HepG2 (cell line): ENCODE measurements around the gene METTL16. TPM values are rescaled to one million over a fixed set of nuclear protein-coding genes. Genes with fewer than 3 reads are reported as not detected.

ENCODE experiments used
- AHR ChIP-seq: IDR thresholded peaks from 2 replicates; pipeline ENCODE4 v1.6.1; 2018; ENCODE audit warnings: missing genetic modification reagents, missing compliant biosample characterization
- BORCS8-MEF2B ChIP-seq: sonication (generic); formaldehyde crosslinking; IDR thresholded peaks from 2 replicates; pipeline ENCODE4 v1.8.0; 2022; ENCODE audit warnings: mild to moderate bottlenecking, missing genetic modification reagents
- ELF1 ChIP-seq: sonication (generic); formaldehyde crosslinking; IDR thresholded peaks from 2 replicates; pipeline ENCODE4 v1.4.0; 2020; ENCODE audit warnings: missing genetic modification reagents
- HNRNPLL ChIP-seq: fragments of 200-400 bp; formaldehyde crosslinking; IDR thresholded peaks from 2 replicates; pipeline ENCODE4 v1.6.1; 2017; ENCODE audit warnings: mild to moderate bottlenecking, low read depth, low read length; ENCODE audit not compliant: poor library complexity, severe bottlenecking
- IKZF4 ChIP-seq: sonication (generic); formaldehyde crosslinking; IDR thresholded peaks from 2 replicates; pipeline ENCODE4 v1.5.1; 2020; ENCODE audit warnings: borderline replicate concordance, mild to moderate bottlenecking, low read depth, missing genetic modification reagents; ENCODE audit errors: not compliant biosample characterization
- NFKBIZ ChIP-seq: IDR thresholded peaks from 2 replicates; pipeline ENCODE4 v1.6.1; 2018; ENCODE audit warnings: missing genetic modification reagents, missing compliant biosample characterization
- PHF20 ChIP-seq: sonication (generic); formaldehyde crosslinking; IDR thresholded peaks from 2 replicates; pipeline ENCODE4 v1.5.0; 2020; ENCODE audit warnings: mild to moderate bottlenecking, missing genetic modification reagents
- RBFOX2 ChIP-seq: fragments of 200-400 bp; formaldehyde crosslinking; IDR thresholded peaks from 2 replicates; pipeline ENCODE4 v1.6.1; 2017; ENCODE audit warnings: low read depth, mild to moderate bottlenecking, low read length
- SAP130 ChIP-seq: IDR thresholded peaks from 2 replicates; pipeline ENCODE4 v1.6.1; 2016; ENCODE audit warnings: low read depth
- ZNF264 ChIP-seq: sonication (generic); formaldehyde crosslinking; IDR thresholded peaks from 2 replicates; pipeline ENCODE4 v1.4.0; 2020; ENCODE audit warnings: missing genetic modification reagents
- ZNF768 ChIP-seq: sonication (generic); formaldehyde crosslinking; IDR thresholded peaks from 2 replicates; pipeline ENCODE4 v1.4.0; 2020; ENCODE audit warnings: missing genetic modification reagents
- ZNF782 ChIP-seq: sonication (generic); formaldehyde crosslinking; IDR thresholded peaks from 2 replicates; pipeline ENCODE4 v1.4.0; 2020; ENCODE audit warnings: missing genetic modification reagents, mild to moderate bottlenecking, borderline replicate concordance
- polyA plus RNA-seq, 8 experiments: library from polyadenylated mRNA; depleted of rRNA in 3 of 8; stranded (reverse) in 7 of 8; unstranded in 1 of 8; fragments of >200 nt; fragmentation: Illumina TruSeq in 4 of 8; extraction: Trizol in 4 of 8; gene quantifications; 2 replicates each; pipeline versions ENCODE4 v1.2.1 to v1.2.3, GENCODE V29; 2011 to 2016; ENCODE audit warnings: low read depth in 4 of 8, missing spikeins in 1 of 8, mixed read lengths in 1 of 8; ENCODE audit not compliant: insufficient read depth in 1 of 8
- total RNA-seq, 5 experiments: library from RNA; depleted of rRNA; stranded (reverse); fragments of >200 nt; fragmentation: Illumina TruSeq; extraction: Trizol; gene quantifications; 2 replicates each; pipeline ENCODE4 v1.2.3, GENCODE V29; 2016; ENCODE audit warnings: low read depth in 1 of 5
- TF ChIP-seq, protein P1 (sequence below): sonication (generic); formaldehyde crosslinking; conservative IDR thresholded peaks from 2 replicates; pipeline ENCODE4 v1.4.0; 2020; ENCODE audit warnings: mild to moderate bottlenecking, missing genetic modification reagents, moderate library complexity
- TF ChIP-seq, protein P2 (sequence below): sonication (generic); formaldehyde crosslinking; IDR thresholded peaks from 2 replicates; pipeline ENCODE4 v1.4.0; 2020; ENCODE audit warnings: low read depth, mild to moderate bottlenecking, missing genetic modification reagents
- TF ChIP-seq, protein P3 (sequence below): sonication (generic); formaldehyde crosslinking; IDR thresholded peaks from 2 replicates; pipeline ENCODE4 v1.4.0; 2020; ENCODE audit warnings: mild to moderate bottlenecking, missing genetic modification reagents

The METTL16 gene
- total and polyA plus RNA-seq, 2 of the 13 experiments (the other 11 are each of a cell fraction or from before 2014, with no cell fraction given), result 11.6 to 18.5 TPM

DNA sequence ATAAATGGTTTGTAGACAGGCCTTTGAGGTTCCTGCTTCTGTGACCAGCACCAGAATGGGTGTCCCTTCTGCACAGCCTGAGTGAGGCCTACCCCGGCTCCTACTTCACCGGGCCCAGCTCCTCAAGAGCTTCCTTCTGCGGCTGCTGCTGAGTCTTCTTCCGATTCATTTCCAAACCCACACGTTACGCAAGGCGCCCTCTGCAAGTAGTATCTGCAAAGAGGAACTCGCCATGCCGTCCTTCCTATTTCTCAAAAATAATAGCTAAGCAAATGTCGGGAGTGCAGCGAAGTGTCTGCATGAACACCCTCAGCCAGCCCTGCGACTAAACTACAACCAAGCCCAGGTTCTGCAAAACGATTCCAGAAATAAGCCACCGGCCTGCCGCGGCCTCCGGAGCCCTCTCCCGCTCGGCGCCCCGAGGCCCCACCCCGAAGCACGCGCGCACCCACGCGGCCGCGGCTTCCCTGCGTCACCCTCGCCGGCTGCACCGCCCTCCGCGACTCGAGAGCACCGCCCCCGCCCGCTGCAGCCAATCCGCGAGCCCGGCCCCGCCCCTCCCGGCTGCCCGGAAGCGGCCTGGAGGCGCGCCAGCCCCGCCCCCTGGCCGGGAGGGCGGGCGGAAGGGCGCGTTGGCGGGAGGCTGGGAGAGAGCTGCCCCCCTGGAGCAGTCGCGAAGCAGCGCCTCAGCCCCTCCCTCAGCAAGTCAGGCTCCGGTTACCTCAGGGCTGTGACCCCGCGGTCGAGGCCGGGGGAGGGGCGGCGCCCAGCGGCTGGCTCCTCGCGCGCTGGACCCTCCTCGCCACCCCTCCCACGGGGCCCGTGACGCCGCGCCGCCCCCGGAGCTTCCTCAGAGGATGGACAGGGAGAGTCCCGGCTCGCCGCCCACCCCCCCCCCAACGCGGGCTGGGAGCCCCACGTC is 119.2 kb downstream of the METTL16 start (continued):
- TF ChIP-seq ZNF782 (CRISPR knock-in tag) (no peak), ELF1 (CRISPR knock-in tag) (no peak), HNRNPLL (peak; percentile 30), SAP130 (CRISPR knock-in tag) (peak; percentile 94), ZNF768 (CRISPR knock-in tag) (no peak), ZNF264 (CRISPR knock-in tag) (no peak), PHF20 (CRISPR knock-in tag) (peak; percentile 24; the same call in 1 of the 2 replicates), RBFOX2 (0 out of 2 replicates have a peak, but pooled peaks have one; percentile 13), IKZF4 (CRISPR knock-in tag) (no peak), NFKBIZ (CRISPR knock-in tag) (no peak), AHR (CRISPR knock-in tag) (no peak), BORCS8-MEF2B (0 out of 2 replicates have a peak, but pooled peaks have one; percentile 26)
- TF ChIP-seq, protein P1, sequence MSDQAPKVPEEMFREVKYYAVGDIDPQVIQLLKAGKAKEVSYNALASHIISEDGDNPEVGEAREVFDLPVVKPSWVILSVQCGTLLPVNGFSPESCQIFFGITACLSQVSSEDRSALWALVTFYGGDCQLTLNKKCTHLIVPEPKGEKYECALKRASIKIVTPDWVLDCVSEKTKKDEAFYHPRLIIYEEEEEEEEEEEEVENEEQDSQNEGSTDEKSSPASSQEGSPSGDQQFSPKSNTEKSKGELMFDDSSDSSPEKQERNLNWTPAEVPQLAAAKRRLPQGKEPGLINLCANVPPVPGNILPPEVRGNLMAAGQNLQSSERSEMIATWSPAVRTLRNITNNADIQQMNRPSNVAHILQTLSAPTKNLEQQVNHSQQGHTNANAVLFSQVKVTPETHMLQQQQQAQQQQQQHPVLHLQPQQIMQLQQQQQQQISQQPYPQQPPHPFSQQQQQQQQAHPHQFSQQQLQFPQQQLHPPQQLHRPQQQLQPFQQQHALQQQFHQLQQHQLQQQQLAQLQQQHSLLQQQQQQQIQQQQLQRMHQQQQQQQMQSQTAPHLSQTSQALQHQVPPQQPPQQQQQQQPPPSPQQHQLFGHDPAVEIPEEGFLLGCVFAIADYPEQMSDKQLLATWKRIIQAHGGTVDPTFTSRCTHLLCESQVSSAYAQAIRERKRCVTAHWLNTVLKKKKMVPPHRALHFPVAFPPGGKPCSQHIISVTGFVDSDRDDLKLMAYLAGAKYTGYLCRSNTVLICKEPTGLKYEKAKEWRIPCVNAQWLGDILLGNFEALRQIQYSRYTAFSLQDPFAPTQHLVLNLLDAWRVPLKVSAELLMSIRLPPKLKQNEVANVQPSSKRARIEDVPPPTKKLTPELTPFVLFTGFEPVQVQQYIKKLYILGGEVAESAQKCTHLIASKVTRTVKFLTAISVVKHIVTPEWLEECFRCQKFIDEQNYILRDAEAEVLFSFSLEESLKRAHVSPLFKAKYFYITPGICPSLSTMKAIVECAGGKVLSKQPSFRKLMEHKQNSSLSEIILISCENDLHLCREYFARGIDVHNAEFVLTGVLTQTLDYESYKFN (CRISPR knock-in tag), result no peak; the same call in 1 of the 2 replicates
- TF ChIP-seq, protein P2, sequence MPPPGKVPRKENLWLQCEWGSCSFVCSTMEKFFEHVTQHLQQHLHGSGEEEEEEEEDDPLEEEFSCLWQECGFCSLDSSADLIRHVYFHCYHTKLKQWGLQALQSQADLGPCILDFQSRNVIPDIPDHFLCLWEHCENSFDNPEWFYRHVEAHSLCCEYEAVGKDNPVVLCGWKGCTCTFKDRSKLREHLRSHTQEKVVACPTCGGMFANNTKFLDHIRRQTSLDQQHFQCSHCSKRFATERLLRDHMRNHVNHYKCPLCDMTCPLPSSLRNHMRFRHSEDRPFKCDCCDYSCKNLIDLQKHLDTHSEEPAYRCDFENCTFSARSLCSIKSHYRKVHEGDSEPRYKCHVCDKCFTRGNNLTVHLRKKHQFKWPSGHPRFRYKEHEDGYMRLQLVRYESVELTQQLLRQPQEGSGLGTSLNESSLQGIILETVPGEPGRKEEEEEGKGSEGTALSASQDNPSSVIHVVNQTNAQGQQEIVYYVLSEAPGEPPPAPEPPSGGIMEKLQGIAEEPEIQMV (CRISPR knock-in tag), result no peak
- TF ChIP-seq, protein P3, sequence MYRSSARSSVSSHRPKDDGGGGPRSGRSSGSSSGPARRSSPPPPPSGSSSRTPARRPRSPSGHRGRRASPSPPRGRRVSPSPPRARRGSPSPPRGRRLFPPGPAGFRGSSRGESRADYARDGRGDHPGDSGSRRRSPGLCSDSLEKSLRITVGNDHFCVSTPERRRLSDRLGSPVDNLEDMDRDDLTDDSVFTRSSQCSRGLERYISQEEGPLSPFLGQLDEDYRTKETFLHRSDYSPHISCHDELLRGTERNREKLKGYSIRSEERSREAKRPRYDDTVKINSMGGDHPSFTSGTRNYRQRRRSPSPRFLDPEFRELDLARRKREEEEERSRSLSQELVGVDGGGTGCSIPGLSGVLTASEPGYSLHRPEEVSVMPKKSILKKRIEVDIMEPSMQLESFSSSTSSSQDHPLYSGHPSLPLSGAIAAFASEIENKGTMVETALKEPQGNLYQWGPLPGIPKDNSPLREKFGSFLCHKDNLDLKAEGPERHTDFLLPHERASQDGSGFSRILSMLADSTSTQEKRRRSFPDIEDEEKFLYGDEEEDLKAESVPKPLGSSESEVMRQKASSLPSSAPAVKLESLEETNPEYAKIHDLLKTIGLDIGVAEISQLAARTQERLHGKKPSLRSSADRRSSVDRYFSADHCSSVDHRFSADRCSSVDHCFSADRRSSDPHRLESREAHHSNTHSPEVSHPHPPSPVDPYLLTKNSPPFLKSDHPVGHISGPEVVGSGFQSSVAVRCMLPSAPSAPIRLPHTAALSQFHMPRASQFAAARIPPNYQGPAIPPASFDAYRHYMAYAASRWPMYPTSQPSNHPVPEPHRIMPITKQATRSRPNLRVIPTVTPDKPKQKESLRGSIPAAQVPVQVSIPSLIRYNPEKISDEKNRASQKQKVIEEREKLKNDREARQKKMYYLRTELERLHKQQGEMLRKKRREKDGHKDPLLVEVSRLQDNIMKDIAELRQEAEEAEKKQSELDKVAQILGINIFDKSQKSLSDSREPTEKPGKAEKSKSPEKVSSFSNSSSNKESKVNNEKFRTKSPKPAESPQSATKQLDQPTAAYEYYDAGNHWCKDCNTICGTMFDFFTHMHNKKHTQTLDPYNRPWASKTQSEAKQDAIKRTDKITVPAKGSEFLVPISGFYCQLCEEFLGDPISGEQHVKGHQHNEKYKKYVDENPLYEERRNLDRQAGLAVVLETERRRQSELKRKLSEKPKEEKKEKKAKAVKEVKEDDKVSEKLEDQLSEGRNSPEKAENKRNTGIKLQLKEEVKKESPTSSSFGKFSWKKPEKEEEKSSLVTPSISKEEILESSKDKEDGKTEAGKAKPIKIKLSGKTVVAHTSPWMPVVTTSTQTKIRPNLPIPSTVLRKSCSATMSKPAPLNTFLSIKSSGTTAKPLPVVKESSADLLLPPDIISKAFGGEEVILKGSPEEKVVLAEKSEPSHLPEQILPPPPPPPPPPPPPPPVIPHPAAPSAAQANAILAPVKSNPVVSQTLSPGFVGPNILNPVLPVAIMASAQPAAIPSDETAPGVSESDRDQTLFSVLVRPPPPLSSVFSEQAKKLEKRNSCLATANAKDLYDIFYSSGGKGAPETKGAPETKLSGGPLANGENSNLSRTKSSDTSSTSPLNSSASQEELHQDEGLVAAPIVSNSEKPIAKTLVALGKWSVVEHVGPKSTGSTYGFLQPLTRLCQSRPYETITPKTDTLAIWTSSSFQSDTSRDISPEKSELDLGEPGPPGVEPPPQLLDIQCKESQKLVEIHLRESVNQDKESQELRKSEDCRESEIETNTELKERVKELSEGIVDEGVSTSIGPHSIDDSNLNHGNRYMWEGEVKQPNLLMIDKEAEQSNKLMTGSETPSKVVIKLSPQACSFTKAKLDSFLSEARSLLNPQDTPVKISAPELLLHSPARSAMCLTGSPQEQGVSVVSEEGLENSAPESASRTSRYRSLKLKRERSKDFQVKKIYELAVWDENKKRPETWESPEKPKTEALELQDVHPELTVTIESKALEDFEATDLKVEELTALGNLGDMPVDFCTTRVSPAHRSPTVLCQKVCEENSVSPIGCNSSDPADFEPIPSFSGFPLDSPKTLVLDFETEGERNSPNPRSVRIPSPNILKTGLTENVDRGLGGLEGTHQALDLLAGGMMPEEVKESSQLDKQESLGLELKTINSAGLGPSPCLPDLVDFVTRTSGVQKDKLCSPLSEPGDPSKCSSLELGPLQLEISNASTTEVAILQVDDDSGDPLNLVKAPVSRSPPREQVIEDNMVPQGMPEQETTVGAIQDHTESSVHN (CRISPR knock-in tag), result no peak
